ENCODE measurements around the gene TRUB2.

DNA sequence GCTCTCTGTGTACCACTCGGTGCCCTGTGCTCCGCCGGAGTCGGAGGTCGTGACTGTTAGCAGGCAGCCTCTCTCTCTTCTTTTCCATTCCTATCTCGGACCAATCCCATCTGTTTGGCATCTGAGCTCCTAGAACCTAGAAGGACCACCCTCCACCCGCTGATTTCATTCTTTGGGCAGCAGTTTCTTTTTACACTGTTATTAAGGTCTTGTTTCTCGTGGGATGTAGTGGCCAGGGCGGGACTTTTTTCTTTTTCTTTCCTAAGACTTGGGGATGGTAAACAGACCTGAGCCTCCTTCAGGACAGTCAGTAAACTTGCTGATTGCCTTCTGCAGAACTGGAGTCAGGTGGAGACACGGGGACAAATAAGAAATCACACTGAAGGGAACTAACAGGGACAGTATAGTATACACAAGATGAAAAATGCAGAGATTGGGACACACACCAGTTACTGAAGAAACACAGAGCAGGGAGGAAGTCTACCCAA lies 49.4 kb upstream of the TRUB2 start:
- TF ChIP-seq, protein P1, sequence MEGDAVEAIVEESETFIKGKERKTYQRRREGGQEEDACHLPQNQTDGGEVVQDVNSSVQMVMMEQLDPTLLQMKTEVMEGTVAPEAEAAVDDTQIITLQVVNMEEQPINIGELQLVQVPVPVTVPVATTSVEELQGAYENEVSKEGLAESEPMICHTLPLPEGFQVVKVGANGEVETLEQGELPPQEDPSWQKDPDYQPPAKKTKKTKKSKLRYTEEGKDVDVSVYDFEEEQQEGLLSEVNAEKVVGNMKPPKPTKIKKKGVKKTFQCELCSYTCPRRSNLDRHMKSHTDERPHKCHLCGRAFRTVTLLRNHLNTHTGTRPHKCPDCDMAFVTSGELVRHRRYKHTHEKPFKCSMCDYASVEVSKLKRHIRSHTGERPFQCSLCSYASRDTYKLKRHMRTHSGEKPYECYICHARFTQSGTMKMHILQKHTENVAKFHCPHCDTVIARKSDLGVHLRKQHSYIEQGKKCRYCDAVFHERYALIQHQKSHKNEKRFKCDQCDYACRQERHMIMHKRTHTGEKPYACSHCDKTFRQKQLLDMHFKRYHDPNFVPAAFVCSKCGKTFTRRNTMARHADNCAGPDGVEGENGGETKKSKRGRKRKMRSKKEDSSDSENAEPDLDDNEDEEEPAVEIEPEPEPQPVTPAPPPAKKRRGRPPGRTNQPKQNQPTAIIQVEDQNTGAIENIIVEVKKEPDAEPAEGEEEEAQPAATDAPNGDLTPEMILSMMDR (IDR thresholded peaks at IDR 0.05) = no peak
- no peak for TF ChIP-seq EP300 (IDR thresholded peaks at IDR 0.05)
- no peak for TF ChIP-seq POLR2AphosphoS5 (IDR thresholded peaks at IDR 0.05)

All from stomach (tissue), 4 donors.